Omental fat pad (tissue), 4 donors: Measurements from ENCODE around the gene NCOA5. TPM values are rescaled to one million over a fixed set of nuclear protein-coding genes. Genes with fewer than 3 reads are reported as not detected.

ENCODE experiments used
- ATAC-seq: fragments of 150-250 bp; one replicate; pipeline ENCODE4 v1.9.1; 2016; ENCODE audit warnings: mild to moderate bottlenecking, moderate library complexity; ENCODE audit not compliant: low FRiP score
- DNase-seq: peaks from one replicate; pipeline ENCODE4 v3.0.0-alpha.2; 2019; ENCODE audit warnings: low spot score
- total RNA-seq, 4 donors: library from RNA; depleted of rRNA; stranded (reverse); fragments of >200 nt; gene quantifications; one replicate each; pipeline ENCODE4 v1.1.0, GENCODE V29; 2016
- TF ChIP-seq, protein P1 (sequence below), 3 donors: fragments of 450-650 bp; IDR thresholded peaks; one replicate each; pipeline ENCODE4 v1.5.1; 2016 to 2017; ENCODE audit warnings: antibody characterized with exemption in 3 of 3, mild to moderate bottlenecking in 3 of 3, moderate library complexity in 2 of 3

NCOA5 gene
- total RNA-seq, 4 donors from 2014 or later: 19.3 to 41.1 (median 23.2) TPM

DNA sequence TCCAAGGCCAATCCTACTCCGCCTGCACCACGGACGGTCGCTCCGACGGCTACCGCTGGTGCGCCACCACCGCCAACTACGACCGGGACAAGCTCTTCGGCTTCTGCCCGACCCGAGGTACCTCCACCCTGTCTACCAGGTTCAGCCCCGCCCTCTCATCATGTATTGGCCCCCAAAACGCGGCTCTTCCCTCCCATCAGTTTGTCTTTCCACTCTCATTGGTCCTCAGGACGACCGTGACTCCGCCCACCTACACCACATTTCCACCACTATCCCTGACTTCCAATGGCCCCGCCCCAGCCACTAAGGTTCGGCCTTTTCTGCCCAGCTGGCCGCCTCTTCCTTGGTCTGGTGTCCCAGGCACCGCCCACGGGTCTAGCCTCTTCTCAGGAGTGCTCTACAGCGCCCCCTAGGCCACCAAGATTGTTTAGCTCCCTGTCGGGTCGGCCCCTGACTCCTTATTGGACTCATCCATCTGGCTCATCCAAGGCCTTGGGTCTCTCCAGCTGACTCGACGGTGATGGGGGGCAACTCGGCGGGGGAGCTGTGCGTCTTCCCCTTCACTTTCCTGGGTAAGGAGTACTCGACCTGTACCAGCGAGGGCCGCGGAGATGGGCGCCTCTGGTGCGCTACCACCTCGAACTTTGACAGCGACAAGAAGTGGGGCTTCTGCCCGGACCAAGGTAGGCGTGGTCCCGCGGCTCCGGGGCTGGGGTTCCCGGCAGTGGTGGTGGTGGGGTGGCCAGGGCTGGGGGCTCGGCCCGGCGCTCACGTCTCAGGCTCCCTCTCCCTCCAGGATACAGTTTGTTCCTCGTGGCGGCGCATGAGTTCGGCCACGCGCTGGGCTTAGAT lies 77.9 kb downstream of the NCOA5 start:
- no peak for ATAC-seq
- TF ChIP-seq, protein P1, sequence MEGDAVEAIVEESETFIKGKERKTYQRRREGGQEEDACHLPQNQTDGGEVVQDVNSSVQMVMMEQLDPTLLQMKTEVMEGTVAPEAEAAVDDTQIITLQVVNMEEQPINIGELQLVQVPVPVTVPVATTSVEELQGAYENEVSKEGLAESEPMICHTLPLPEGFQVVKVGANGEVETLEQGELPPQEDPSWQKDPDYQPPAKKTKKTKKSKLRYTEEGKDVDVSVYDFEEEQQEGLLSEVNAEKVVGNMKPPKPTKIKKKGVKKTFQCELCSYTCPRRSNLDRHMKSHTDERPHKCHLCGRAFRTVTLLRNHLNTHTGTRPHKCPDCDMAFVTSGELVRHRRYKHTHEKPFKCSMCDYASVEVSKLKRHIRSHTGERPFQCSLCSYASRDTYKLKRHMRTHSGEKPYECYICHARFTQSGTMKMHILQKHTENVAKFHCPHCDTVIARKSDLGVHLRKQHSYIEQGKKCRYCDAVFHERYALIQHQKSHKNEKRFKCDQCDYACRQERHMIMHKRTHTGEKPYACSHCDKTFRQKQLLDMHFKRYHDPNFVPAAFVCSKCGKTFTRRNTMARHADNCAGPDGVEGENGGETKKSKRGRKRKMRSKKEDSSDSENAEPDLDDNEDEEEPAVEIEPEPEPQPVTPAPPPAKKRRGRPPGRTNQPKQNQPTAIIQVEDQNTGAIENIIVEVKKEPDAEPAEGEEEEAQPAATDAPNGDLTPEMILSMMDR (IDR thresholded peaks at IDR 0.05): no peak
- DNase-seq: no peak

Other genes with a start within 250 kb of the NCOA5 start
- gene ACOT8, start 232.6 kb downstream of the NCOA5 start, total RNA-seq: 10 to 100 TPM; 16.1 to 35.0 (median 30.8) TPM
- 1 to 10 TPM; 2.3 to 5.0 (median 3.1) TPM for gene ZSWIM3, start 232.3 kb downstream of the NCOA5 start, total RNA-seq
- 1 to 10 TPM; 5.5 to 9.9 (median 7.0) TPM for gene ZSWIM1, start 208.7 kb downstream of the NCOA5 start, total RNA-seq
- gene SPATA25, start 202.3 kb downstream of the NCOA5 start, total RNA-seq: 10 to 100 TPM in 1 of 4 donors, 1 to 10 TPM in 3; 1.8 to 27.0 (median 3.6) TPM
- 10 to 100 TPM in 3 of 4 donors, 1 to 10 TPM in 1; 8.5 to 32.0 (median 11.6) TPM for gene NEURL2, start 198.8 kb downstream of the NCOA5 start, total RNA-seq
- 100 to 1,000 TPM in 1 of 4 donors, 10 to 100 TPM in 3; 79.2 to 148 (median 85.9) TPM for gene CTSA, start 198.6 kb downstream of the NCOA5 start, total RNA-seq
- 1,000 to 10,000 TPM in 1 of 4 donors, 100 to 1,000 TPM in 3; 215 to 1,101 (median 301) TPM for gene PLTP, start 177.8 kb downstream of the NCOA5 start, total RNA-seq
- 10 to 100 TPM; 18.8 to 36.9 (median 25.8) TPM for gene PCIF1, start 155.3 kb downstream of the NCOA5 start, total RNA-seq
- 10 to 100 TPM; 14.5 to 29.1 (median 19.7) TPM for gene ZNF335, start 117.8 kb downstream of the NCOA5 start, total RNA-seq
- 10 to 100 TPM in 2 of 4 donors, 1 to 10 TPM in 1, under 1 TPM in 1; 0.84 to 90.4 (median 13.7) TPM for gene MMP9, start 81.1 kb downstream of the NCOA5 start, total RNA-seq
- under 1 TPM in 1 of 4 donors, not detected in 3; 0.19 TPM for gene SLC12A5, start 60.7 kb downstream of the NCOA5 start, total RNA-seq
- 10 to 100 TPM; 15.0 to 33.4 (median 23.2) TPM for gene CD40, start 28.4 kb upstream of the NCOA5 start, total RNA-seq
- under 1 TPM; 0.24 to 0.46 (median 0.31) TPM for gene CDH22, start 218.5 kb upstream of the NCOA5 start, total RNA-seq